A673 (cell line): Measurements from ENCODE around the gene KCNQ1.

ENCODE experiments used
- CTCF ChIP-seq: fragments of 300-800, 200-600 bp; sonication (generic); conservative IDR thresholded peaks from 2 replicates; pipeline ENCODE4 v1.5.1; 2017; ENCODE audit warnings: low read depth, mild to moderate bottlenecking, antibody characterized with exemption, low read length, moderate library complexity, mixed read lengths
- EZH2 ChIP-seq: fragments of 200-600 bp; sonication (generic); IDR thresholded peaks from 2 replicates; pipeline ENCODE4 v1.6.1; 2017; ENCODE audit warnings: borderline replicate concordance, low read depth, mild to moderate bottlenecking, mixed read lengths, antibody characterized with exemption, low read length; ENCODE audit not compliant: poor library complexity, severe bottlenecking

DNA sequence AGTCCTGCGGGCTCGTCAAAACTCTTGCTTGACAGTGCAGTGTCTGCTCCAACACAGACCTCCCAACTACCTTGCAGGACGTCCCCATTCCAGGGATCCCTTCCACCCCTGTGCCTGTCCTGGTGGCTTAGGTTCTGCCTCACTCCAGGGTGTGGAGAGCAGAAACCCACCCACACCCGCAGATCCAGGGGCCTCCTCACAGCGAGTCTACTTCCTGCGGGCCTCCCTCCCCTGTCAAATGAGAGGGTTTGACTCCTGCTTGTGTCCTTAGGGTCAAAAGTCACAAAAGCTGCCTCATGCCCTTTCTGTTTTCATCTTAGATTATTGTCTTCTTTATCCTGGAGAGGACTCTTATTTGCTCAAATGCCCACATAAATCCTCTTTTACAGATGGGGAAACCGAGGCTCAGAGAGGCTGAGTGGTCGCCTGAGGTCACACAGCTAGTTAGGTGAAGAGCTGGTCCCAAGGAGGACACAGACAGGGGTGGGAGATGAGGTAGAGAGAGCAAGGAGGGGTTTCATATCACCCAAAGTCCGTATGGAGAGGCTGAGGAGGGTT lies 336.1 kb downstream of the KCNQ1 start:
- TF ChIP-seq CTCF = no peak
- TF ChIP-seq EZH2 = no peak
